GM18502 (cell line): ENCODE measurements around the gene GPR85.
"Not testable (repeated sequence)": the region's sequence is repeated elsewhere in the genome, so short reads cannot be mapped to it uniquely, and the experiment has no call there.

Experiments used
- ATAC-seq: cut with Tn5 transposase; IDR thresholded peaks from one replicate; pipeline ENCODE4 v1.9.1; 2021; ENCODE audit warnings: mild to moderate bottlenecking; ENCODE audit not compliant: unreplicated experiment, poor library complexity

GPR85 gene, protein sequence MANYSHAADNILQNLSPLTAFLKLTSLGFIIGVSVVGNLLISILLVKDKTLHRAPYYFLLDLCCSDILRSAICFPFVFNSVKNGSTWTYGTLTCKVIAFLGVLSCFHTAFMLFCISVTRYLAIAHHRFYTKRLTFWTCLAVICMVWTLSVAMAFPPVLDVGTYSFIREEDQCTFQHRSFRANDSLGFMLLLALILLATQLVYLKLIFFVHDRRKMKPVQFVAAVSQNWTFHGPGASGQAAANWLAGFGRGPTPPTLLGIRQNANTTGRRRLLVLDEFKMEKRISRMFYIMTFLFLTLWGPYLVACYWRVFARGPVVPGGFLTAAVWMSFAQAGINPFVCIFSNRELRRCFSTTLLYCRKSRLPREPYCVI

DNA sequence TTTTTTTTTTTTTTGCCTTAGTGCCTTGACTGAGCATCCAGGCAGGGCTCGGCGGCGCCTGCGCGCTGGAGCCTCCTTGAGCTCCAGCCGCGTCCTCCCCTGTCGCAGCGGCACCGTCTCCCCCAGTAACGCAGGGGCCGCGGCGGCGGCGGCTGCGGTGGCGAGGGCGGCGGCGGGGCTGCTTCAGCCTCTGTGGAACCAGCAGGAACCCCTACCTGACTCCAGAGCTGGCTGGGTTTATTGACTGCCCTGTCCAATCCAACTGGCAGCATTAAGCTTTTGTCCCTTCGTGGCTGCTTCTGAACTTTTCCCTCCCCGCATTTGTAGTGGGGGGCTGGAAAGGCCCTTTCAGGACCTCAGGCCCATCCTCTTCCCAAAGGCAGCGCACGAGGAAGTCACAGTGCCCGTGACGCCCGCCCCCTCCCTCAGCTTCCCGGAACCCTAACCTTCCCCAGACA, at the start of gene GPR85:
TSS of gene GPR85 (minus strand) at position 397 of the 458 bp plus-strand sequence. CDS start 2,106 bp downstream, outside the sequence.
- ATAC-seq, result peak; percentile 82

DNA sequence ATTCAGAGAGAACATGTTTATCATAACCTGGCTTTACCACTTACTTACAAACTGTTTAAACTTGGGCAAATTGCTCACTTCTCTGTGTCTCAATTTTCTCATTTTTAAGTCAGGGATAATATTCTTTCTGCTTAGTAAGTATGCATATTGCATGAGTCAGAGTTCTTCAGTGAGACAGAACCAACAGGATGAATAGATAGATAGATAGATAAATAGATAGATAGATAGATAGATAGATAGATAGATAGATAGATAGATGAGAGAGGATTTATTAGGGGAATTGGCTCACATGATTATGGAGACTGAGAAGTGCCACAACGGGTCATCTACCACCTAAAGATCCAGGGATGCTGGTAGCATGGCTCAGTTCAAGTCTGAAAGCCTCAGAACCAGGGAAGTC, 47.4 kb upstream of the GPR85 start:
- no peak for ATAC-seq

DNA sequence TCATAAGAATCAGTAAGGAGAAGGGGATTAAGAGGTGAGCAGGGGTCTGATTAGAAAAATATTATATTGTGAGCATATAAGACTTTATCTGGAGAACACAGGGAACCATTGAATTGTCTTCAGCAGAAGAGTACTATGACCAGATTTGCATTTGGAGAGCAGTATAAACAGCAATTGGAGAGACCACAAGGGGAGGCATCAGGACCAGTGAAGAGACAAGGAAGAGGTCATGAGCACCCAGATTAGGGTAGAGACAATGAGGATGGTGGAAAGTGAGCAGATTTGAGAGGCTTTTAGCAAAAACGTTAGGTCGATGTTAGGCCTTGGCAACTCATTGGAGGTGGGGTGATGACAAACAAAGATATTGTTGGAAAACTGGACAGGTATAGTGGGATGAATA, 44.7 kb upstream of the GPR85 start:
- ATAC-seq, result no peak

DNA sequence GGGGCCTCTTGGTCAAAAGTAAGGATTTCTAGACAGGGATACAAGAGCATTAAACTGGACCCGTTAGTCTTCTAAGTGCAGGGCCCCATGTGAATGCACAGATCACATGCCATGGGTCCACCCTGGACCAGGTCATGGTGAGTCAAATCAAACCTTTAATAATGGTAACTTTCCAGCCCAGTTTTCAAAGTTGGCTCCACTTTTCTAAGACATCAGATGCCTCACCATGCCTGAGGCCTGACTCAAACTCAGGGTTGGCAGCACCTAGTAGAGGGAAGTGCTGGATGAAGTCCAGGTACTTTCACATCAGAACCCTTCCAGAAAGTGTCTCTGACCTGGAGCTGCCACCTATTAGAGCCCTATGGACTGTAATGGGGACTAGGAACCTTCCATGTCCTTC, 41.4 kb upstream of the GPR85 start:
- ATAC-seq, result no peak

DNA sequence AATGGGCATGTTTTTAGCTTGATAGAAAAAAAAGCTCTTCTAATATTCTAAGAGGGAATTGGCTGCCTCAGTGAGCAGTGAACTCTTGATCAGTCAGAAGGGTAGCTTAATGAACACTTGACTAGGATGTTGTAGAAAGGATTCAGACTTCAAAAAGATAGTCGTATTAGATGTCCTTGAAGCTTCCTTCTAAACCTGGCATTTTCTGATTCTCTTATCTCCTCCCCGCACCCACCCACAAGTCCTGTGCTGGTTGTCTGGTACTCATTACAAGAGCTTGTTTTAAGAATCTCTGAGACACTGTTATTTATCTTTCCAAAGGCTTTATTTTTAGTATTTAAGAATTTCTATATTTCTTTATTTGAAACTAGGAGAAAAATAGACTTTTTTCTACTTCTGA, 39.1 kb upstream of the GPR85 start:
- ATAC-seq, result no peak

DNA sequence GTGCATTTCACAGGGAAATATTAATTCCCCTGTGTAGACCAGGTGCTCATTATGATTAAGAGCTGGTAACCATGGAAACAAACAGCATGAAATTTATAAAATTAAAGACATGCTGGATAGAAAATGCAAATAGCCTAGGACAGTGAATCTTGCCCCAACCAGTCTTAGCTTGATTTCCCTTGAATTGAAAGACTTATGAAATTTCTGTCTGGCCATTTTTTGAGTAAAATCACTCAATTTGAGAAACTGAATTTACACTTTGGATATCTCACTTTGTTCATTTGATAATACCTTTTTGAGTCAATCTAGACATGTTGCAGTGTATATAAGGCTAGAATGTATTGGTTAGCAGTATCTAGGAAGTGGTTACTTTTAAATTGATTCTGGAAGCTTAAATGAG, 36.1 kb upstream of the GPR85 start:
- no peak for ATAC-seq

DNA sequence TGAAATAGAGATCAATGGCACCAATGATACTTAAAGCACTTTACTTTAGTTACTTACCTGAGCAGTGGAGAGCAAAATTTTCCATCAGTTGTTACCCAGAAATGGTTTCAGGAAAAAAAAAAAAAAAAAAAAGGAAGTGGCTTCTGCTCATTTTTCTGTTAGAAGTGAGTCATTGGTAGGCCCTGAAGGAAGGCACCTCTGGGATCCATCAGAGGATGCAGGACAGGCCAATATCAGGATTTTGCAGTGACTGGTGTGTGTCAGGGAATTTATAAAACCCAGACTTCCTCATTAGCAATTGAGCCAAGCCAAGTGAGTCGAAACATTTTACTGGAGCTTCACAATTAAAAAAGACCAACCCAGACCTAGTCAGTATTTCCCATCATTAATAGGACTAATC, 34.0 kb upstream of the GPR85 start:
- ATAC-seq, result no peak

DNA sequence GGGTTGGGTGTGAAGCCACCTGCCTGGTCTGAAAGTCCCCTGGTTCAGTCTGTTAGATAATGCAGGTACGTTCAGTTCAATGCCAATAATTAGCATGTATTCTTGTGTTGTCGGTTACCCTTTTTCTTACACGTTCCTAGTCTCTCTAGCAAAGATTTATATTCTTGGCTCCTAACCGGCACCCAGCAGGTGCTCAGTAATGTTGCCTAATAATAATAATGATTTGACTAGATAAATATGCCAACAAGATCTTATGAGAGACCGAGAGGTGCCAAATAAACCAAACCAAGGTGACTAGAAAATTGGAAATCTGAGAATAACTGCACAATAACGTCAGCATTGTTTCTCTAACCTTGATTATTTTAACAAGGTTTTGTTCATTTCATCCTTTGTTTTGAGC, 32.8 kb upstream of the GPR85 start:
- no peak for ATAC-seq

DNA sequence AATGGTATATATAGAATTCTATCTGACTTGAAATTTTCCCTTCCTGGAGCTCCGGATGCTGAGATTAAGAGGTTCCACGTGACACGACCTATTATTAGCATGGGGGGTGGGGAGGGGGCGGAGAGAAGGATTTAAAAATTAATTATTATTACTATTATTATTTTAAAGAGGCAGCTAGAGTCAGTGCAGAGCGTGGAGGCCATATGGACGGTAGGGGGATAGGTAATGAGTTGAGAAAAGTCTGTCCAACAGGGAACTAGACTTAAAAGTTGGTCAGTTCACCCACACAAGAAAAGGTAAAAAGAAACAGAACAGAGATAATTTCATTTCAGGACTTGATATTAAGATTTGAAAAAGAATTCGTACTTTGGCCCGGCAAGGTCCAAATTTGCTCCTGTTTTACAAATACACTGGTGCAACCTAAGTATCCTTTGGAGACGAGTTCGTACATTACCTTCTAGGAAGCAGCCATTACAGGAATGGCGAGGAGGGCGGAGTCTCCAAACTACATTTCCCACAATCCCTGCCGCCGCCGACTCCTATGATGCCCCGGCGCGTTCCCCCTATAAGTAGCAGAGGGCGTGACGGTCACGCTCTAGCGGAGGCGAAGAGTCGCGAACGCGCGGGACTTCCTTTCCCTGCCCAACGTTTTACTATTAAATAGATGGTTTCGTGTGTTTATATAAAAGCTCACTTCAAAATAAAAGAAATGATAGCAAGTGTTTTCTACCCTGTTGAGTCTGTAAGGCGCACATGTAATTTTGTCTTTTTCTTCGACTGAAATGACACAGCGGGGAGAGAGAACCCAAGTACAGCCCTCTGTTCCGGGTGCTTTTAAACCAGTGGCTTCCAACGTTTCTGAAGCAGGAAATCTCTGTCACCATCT, 31.7 kb upstream of the GPR85 start, which contains the start of gene SMIM30:
TSS of gene SMIM30 (minus strand) at position 481 of the 886 bp plus-strand sequence. CDS start 976 bp downstream, outside the sequence.
- peak; percentile 99 for ATAC-seq

DNA sequence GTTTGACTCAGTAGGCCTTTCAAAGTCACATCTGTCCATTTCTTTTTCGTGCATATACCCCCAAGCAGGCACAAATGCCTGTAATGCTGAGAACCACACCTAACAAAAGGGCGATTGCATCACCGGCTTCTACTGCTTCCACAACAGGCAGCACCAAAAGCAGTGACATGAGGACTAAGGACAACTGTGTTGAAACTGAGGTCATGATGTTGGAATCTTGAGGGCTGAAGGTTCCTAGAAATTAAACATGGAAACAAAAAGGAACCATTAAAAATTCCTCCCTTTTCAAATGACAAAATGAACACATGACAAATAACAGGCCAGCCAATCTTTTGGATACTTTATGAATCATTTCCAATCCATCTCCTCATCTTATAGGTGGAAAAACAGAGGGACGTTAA, 30.7 kb upstream of the GPR85 start:
- ATAC-seq, result not testable (repeated sequence)

DNA sequence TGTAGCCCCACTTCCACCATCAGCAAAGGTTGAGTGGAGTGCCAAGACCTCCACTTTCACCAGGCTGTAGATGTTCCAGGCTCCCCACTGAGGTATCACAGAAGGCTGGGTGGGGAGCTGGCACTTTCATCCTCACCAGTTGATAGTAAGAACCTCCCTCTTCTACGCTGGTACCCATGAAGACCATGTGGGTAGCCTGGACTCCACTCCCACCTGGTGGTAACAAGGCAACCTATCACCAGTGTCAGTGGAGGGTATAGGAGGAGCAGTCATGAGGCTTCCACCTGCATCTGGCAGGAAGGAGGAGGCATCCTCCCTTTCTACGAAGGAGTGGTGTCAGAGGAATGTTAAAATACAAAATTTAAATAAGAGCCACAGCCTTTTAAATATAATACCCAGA, 27.3 kb upstream of the GPR85 start:
- peak; percentile 29 for ATAC-seq

DNA sequence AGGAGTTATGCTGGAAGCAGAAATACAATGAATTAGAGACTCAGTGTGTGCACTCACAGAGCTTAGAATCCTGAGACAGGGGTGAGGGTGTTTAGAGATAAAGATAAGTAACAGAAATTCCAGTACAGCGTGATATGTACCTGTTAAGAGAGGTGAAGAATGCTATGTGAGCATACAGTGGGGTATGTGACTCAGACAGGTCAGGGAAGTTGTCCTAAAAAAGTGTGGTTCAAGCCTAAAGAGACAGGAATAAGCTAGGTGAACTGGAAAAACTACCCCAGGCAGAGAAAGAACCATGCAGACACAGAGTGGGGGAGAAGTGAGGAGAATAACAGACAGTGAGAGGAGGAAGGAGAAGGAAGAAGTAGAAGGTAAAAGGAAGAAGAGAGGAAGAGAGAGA, 23.1 kb upstream of the GPR85 start:
- ATAC-seq, result no peak

DNA sequence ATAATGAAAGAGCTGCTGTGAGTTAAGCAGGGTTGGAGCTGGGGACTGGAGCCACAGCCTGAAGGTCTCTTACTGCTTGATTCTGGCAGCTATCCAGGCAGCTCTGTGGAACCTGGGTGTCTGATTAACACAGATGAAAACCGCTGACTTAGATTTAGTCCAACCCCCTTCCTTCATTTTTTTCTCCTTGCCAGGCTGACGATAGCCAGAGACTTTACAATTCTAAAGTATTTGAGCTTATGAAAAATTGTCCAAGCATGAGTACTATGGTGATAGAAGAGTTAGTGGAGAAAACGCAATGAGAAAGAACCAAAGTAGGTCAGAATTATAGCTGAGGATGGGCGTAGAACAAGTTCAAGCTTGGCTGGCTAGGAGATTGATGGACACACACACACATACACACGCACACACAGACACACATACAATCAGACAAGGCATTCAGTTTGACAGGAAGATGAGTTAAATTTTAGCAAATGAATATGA, 13.5 kb upstream of the GPR85 start:
- no peak for ATAC-seq

DNA sequence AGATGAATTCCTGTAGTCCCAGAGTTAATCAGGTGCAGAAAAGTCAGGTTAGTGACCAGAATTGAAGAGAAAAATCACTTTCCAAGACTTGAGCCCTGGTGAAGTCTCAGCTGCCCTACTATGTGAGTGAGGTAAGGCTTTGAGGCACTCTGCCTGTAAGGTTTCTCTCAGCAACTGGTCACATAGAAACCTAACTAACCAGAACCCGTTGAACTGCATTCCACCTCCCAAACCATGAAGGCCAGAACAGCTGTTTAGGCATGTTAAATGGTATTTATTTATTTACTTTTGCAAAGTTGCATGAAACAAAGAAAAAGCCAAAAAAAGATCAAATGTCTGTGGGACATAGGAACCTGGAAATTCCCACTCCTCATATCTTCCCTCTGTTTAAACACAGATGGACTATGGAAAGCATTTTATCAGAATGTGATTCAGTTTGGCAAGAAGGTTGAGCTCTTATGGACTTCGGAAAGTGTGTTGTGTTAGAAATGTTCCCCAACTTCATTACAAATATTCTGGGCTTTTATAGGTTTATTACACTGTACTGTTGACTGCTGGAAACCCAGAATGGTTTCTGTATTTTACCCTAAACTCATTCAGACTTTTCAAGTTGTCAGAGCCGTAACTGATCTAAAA, 12.8 kb upstream of the GPR85 start:
- ATAC-seq, result no peak

DNA sequence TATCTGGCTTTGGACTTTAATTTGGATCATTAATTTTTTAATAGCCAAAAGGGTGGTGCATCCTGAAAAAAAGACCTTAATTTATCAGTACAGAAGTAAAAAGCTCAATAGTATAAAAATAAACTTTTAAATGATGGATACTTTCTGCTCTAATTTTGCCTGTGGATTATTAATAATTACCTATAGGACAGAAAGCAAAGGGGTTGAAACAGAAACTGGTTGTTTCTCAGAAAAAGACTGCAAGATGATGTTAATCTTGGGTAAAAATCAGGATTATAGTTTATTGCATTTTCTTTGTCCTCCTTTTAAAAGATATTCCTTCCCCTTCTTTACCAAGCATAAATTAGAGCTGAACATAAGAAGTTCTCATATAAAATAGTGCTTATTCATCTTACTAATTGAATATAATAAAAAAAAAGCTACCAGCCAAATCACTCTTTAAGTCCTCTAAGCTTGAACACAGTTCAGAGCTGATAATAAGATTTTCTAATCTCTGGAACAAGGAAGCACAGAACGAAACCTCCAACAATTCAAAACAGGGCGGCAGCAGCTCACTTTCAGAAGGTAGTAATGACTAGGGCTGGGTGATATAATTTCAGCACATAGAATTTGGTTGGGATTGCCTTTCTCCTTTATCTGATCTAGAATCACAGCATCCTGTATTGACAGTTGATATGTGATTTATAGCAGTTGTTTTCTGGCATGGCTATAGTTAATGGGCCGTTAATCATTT, 8.1 kb upstream of the GPR85 start:
- ATAC-seq, result no peak

DNA sequence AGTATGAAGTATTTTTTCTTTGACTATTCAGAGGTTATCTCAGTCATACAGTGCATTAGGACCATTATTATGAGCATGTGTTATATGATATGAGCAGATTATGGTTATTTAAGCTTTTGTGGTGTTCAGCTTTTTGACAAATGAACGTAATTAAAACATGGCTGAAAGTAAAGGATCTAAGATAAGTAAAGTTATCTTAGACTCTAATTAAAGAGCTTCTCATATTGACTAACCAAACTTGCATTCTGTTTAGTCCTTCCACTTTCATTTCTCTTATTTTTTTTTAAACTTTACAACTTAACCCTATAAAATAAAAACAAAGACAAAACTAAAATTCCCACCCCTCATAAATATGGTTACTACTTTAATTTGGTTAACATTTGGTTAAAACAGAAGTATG, 6.9 kb upstream of the GPR85 start:
- ATAC-seq, result no peak

DNA sequence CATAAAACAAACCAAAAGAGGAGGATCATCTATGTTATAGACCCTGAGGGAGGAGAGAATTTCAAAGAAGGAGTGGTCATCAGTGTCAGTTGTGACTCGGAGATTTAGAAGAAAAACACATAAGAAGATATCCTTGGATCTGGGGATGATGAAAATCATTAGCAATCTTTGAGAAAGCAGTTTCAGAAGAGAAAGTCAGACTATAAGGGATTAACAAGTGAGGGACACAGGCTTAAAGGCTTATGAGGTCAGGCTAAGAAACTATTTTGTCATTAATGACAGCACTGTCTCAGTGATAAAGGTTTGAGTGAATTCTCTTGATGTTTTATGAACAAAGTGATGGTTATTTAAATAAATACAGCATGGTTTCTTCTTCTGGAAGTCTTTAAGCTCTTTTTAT, 6.1 kb upstream of the GPR85 start:
- no peak for ATAC-seq

DNA sequence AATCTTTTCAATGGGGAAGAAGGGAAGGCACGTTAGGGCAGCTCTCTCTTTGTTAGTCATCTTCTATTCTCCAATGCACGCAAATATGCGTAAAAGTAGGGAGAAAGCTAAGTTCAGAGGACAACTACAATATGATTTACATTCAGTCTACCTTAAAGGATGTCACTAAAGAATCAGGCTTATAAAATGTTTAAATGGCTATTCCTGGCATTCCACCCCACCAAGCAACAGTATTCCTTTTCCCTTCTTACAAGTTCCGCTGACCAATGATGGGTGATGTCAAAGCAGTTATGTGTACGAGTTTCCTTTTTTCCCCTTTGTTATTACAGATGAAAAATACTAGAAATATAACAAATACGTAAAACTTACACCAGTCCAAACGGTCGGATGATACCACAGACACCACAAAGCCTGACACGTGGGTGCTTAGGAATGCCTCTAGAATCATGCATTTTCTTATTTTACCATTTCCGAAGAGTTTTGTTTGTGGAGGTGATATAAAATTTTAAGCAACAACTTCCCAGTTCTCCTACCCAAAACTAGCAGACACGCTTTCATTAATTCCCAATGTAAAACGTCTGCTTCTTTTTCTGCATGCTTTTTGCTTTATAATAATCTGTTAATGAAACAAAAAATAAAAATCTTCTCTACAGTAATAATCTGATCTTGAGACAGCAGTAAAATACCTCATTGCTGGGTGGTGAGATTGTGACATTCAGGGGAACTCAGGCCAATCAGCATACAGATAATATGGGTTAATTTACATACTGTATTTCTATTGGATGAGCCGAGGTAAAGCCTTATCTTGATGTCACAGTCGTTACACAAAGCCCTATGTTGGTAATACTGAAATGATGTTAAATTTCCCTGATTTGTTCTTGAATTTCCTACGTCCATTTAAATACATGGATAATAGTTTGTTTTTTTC, 708 bp upstream of the GPR85 start:
- ATAC-seq, result peak; percentile 47
